Measurements from ENCODE around the gene TTLL11. TPM values are rescaled to one million over a fixed set of nuclear protein-coding genes. Genes with fewer than 3 reads are reported as not detected.

The TTLL11 gene
- total RNA-seq, 2 experiments from 2014 or later = 3.3 to 6.9 TPM

GRCh38 chr9:121814594-121814993 is 278.5 kb downstream of the TTLL11 start:
- H3K36me3 ChIP-seq (ENCODE audit: insufficient read depth, low read length) = no peaks in the 10 kb centered on the region
- no peak overlapping the region for H3K27ac ChIP-seq (ENCODE audit: low read depth, low read length, poor library complexity, severe bottlenecking)
- H2AFZ ChIP-seq (ENCODE audit: low read length) = no peak overlapping the region
- no peaks in the 10 kb centered on the region for H3K9me3 ChIP-seq (ENCODE audit: low read length)
- intact Hi-C loops (cut with micrococcal nuclease; ENCODE audit: unreplicated experiment) = no loop called here
- ChIA-PET CTCF (ENCODE audit: unreplicated experiment) (no interaction called here), POLR2A (interaction anchor here (0.5 to 0.6 kb wide), 3 partner anchors 72 to 1149 kb away, joined by 3 to 4 read pairs (median 3); no protein-coding TSS in a partner anchor)
- H3K9me2 ChIP-seq (ENCODE audit: insufficient read depth, low read length) = no peaks in the 10 kb centered on the region
- TF ChIP-seq CTCF (conservative IDR thresholded peaks at IDR 0.05; ENCODE audit: low read length) = no peak
- no peak overlapping the region for H3K4me3 ChIP-seq (ENCODE audit: low read depth, low read length, poor library complexity, severe bottlenecking)
- no peaks in the 10 kb centered on the region for H4K20me1 ChIP-seq (ENCODE audit: insufficient read depth, low read length)
- H3K4me1 ChIP-seq (ENCODE audit: insufficient read depth, low read length, poor library complexity, severe bottlenecking) = peaks cover 4% of the 10 kb centered on the region
- no TSS peak for BruUV-seq (replicated peaks)
- no peaks in the 10 kb centered on the region for H3K79me2 ChIP-seq (ENCODE audit: insufficient read depth, low read depth, low read length)
- DNase-seq (ENCODE audit: low spot score) = no peak
- H3K4me2 ChIP-seq (ENCODE audit: low read length) = no peak overlapping the region

DNA sequence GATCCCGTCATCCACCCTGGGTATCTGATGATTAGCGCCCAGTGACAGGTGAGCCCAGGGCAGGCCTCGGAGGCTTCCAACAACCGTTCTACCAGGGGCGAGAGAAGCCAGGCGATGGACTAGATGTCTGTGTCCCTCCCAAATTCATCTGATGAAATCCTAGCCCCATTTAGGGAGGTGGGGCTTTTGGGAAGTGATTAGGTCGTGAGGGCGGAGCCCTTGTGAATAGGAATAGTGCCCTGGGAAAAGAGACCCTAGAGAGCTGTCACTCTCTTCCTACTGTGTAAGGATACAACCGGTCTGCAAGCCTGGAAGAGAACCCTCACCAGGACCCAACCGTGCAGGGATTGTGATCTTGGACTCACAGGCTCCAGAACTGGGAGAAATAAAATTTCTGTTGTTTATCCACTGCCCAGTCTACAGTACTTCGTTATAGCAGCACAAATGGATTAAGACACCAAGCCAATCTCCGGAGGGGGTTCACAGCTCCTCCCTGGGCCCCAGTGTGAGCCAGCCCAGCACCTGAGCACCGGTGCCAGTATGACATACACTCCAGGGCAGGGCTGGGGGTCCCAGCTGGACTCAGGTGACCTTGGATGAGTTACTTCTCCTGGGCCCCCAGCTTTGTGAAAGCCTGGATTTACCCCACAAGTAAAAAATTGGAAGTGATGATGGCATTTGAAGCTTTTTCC is 279.4 kb downstream of the TTLL11 start:
- Histone ChIP-seq H3K36me3 (ENCODE audit: insufficient read depth, low read length) (no peaks in the 10 kb centered on the region), H3K9me3 (ENCODE audit: low read length) (no peaks in the 10 kb centered on the region), H2AFZ (ENCODE audit: low read length) (no peak overlapping the region), H3K4me1 (ENCODE audit: insufficient read depth, low read length, poor library complexity, severe bottlenecking) (no peaks in the 10 kb centered on the region), H3K27ac (ENCODE audit: low read depth, low read length, poor library complexity, severe bottlenecking) (no peak overlapping the region), H3K4me2 (ENCODE audit: low read length) (no peak overlapping the region), H3K79me2 (ENCODE audit: insufficient read depth, low read depth, low read length) (no peaks in the 10 kb centered on the region), H4K20me1 (ENCODE audit: insufficient read depth, low read length) (no peaks in the 10 kb centered on the region), H3K9me2 (ENCODE audit: insufficient read depth, low read length) (no peaks in the 10 kb centered on the region), H3K4me3 (ENCODE audit: low read depth, low read length, poor library complexity, severe bottlenecking) (no peak overlapping the region)
- ChIA-PET CTCF (ENCODE audit: unreplicated experiment) (interaction anchor here (0.6 kb wide), 4 partner anchors 118 to 1995 kb away, joined by 3 to 7 read pairs (median 6); no protein-coding TSS in a partner anchor), POLR2A (interaction anchor here (0.7 kb wide), 1 partner anchor 66 kb away, joined by 5 read pairs; no protein-coding TSS in a partner anchor)
- no TSS peak for BruUV-seq (replicated peaks)
- no peak for TF ChIP-seq EZH2phosphoT487 (IDR thresholded peaks at IDR 0.05; ENCODE audit: borderline replicate concordance, low read depth, low read length)
- TF ChIP-seq CTCF (conservative IDR thresholded peaks at IDR 0.05; ENCODE audit: low read length) = no peak
- intact Hi-C loops (cut with micrococcal nuclease; ENCODE audit: unreplicated experiment) = no loop called here
- DNase-seq (ENCODE audit: low spot score) = no peak

DNA sequence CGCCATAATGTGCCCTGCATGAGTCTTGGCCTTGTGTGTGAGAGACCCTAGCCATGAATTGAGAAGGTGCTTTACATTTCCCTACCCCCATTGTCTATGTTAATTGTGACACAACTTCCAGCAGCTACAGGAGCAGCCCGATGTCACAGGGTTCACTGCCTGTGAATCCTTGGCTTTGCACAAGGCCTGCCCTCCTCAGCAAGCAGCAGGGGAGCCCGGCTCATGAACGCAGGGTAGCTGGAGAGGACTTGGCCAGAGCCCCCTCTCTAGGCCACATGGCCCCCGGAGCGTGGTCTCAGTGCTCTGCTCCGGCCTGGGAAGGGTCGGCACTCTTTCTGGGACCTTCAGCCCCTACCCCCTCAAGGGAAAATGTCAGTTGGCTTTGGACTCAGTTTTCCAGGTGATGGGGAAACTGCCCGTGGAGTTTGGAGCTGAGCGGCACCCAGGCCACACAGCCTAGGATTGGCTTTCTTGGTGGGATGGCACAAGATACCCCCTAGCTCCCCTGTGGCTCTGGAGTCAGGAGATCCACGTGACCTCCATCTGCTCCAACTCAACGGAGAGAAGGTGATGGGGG is 280.9 kb downstream of the TTLL11 start:
- no peaks in the 10 kb centered on the region for H3K79me2 ChIP-seq (ENCODE audit: insufficient read depth, low read depth, low read length)
- no peaks in the 10 kb centered on the region for H4K20me1 ChIP-seq (ENCODE audit: insufficient read depth, low read length)
- no peak overlapping the region for H3K4me2 ChIP-seq (ENCODE audit: low read length)
- no peaks in the 10 kb centered on the region for H3K9me2 ChIP-seq (ENCODE audit: insufficient read depth, low read length)
- ChIA-PET POLR2A (interaction anchor here (0.8 kb wide), 1 partner anchor 10 kb away, joined by 3 read pairs; no protein-coding TSS in a partner anchor), CTCF (ENCODE audit: unreplicated experiment) (no interaction called here)
- H3K4me1 ChIP-seq (ENCODE audit: insufficient read depth, low read length, poor library complexity, severe bottlenecking) = no peaks in the 10 kb centered on the region
- TF ChIP-seq EZH2phosphoT487 (IDR thresholded peaks at IDR 0.05; ENCODE audit: borderline replicate concordance, low read depth, low read length) (no peak), CTCF (conservative IDR thresholded peaks at IDR 0.05; ENCODE audit: low read length) (no peak)
- H3K4me3 ChIP-seq (ENCODE audit: low read depth, low read length, poor library complexity, severe bottlenecking) = no peak overlapping the region
- H3K9me3 ChIP-seq (ENCODE audit: low read length) = no peaks in the 10 kb centered on the region
- intact Hi-C loops (cut with micrococcal nuclease; ENCODE audit: unreplicated experiment) = no loop called here
- no peak for DNase-seq (ENCODE audit: low spot score)
- no peaks in the 10 kb centered on the region for H3K36me3 ChIP-seq (ENCODE audit: insufficient read depth, low read length)
- no peak overlapping the region for H2AFZ ChIP-seq (ENCODE audit: low read length)
- no TSS peak for BruUV-seq (replicated peaks)
- H3K27ac ChIP-seq (ENCODE audit: low read depth, low read length, poor library complexity, severe bottlenecking) = no peak overlapping the region
